Motor neuron (in vitro differentiated cells): ENCODE results near the gene FAM136A. TPM values are rescaled to one million over a fixed set of nuclear protein-coding genes. Genes with fewer than 3 reads are reported as not detected.
"Not testable (repeated sequence)": the region's sequence is repeated elsewhere in the genome, so short reads cannot be mapped to it uniquely, and the experiment has no call there.

Experiments used
- ATAC-seq, 8 experiments: fragments of 200-7000 bp; cut with Tn5 transposase; replicated peaks in 6 of 8; 2 replicates each; pipeline ENCODE4 v1.8.0; 2021; ENCODE audit warnings: mild to moderate bottlenecking in 8 of 8, moderate library complexity in 8 of 8
- H3K27ac ChIP-seq, 2 donors: fragments of 250-450 bp; sonication (Bioruptor Pico); 2 replicates each; pipeline ENCODE4 v1.9.0; 2021; ENCODE audit warnings: antibody characterized with exemption in 2 of 2, mild to moderate bottlenecking in 2 of 2, moderate library complexity in 1 of 2
- H3K4me1 ChIP-seq, 2 donors: fragments of 250-450 bp; sonication (Bioruptor Pico); replicated peaks in 1 of 2; 2 replicates each; pipeline ENCODE4 v1.6.1; 2021; ENCODE audit warnings: antibody characterized with exemption in 2 of 2, mild to moderate bottlenecking in 2 of 2, moderate library complexity in 1 of 2
- H3K4me3 ChIP-seq, 5 donors: fragments of 250-450 bp; sonication (Bioruptor Pico); 2 replicates each; pipeline ENCODE4 v1.9.0; 2021; ENCODE audit warnings: antibody characterized with exemption in 5 of 5, mild to moderate bottlenecking in 5 of 5, moderate library complexity in 4 of 5
- WGBS, 10 experiments: fragments of 450-650 bp; shearing (Covaris generic); methylation state at CpG; one replicate each; pipeline ENCODE4 v1.0.0; 2022; 5-methylcytosine and 5-hydroxymethylcytosine counted together
- in situ Hi-C, 9 experiments: fragments of 400-800 bp; cut with MboI; loops; one replicate each; pipeline ENCODE4 v1.15.0; 2021; ENCODE audit warnings: low sequenced_read_pairs in 9 of 9, low pct_unique_long_range_greater_than_20kb in 2 of 9; ENCODE audit not compliant: unreplicated experiment in 9 of 9
- total RNA-seq, 8 experiments: library from RNA; unstranded; fragments of 300-600 nt; gene quantifications; 2 replicates each; pipeline versions ENCODE4 v1.2.3 to v1.2.4, GENCODE V29; 2022

The FAM136A gene
- total RNA-seq, 8 experiments from 2014 or later = 27.7 to 77.7 (median 43.4) TPM

- 62 to 100% (median 95%) methylated on average over 1 to 4 of the region's 5 CpGs; no CpG with 5 or more reads in 2 of the 10 experiments for WGBS, 10 experiments
- in situ Hi-C loops = no loop called here
- Histone ChIP-seq H3K4me1 (no peaks in the 10 kb centered on the region), H3K27ac (no peak overlapping the region), H3K4me3 (no peak overlapping the region)
- no peak for ATAC-seq
Observed at GRCh38 chr2:70283500-70284191, 18.2 kb downstream of the FAM136A start.

GRCh38 chr2:70282439-70282838 lies 19.4 kb downstream of the FAM136A start:
- no peak overlapping the region for H3K27ac ChIP-seq
- in situ Hi-C loops = no loop called here
- 85 to 100% (median 95%) methylated on average over 3 to 5 of the region's 5 CpGs; no CpG with 5 or more reads in 1 of the 10 experiments for WGBS, 10 experiments

GRCh38 chr2:70280242-70280798 lies 21.5 kb downstream of the FAM136A start:
- H3K4me3 ChIP-seq = no peak overlapping the region
- no peak for ATAC-seq
- no peak overlapping the region for H3K27ac ChIP-seq
- 83 to 100% (median 100%) methylated on average over 1 to 2 of the region's 2 CpGs; no CpG with 5 or more reads in 1 of the 10 experiments for WGBS, 10 experiments
- in situ Hi-C loops = no loop called here
- H3K4me1 ChIP-seq = no peaks in the 10 kb centered on the region

More at GRCh38 chr2:70282439-70282838, 19.4 kb downstream of the FAM136A start:
- Histone ChIP-seq H3K4me1 (no peaks in the 10 kb centered on the region), H3K4me3 (no peak overlapping the region)
- ATAC-seq = no peak

GRCh38 chr2:70270323-70270722 lies 31.5 kb downstream of the FAM136A start:
- Histone ChIP-seq H3K4me1 (no peaks in the 10 kb centered on the region), H3K4me3 (no peak overlapping the region), H3K27ac (no peak overlapping the region)
- no peak for ATAC-seq
- in situ Hi-C loops = no loop called here
- WGBS, 10 experiments = 45 to 100% (median 92%) methylated on average over 2 to 3 of the region's 3 CpGs

- WGBS, 10 experiments = 87 to 100% (median 92%) methylated on average over 4 to 14 of the region's 18 CpGs
- H3K4me1 ChIP-seq, in situ Hi-C loops, H3K27ac ChIP-seq, ATAC-seq, H3K4me3 ChIP-seq: not testable (repeated sequence)
Observed at GRCh38 chr2:70269422-70270302, 32.2 kb downstream of the FAM136A start.

GRCh38 chr2:70266925-70267324 lies 34.9 kb downstream of the FAM136A start:
- H3K4me1 ChIP-seq, ATAC-seq, in situ Hi-C loops, H3K27ac ChIP-seq, H3K4me3 ChIP-seq: not testable (repeated sequence)
- WGBS, 10 experiments = 90% methylated on average over 2 of the region's 30 CpGs; no CpG with 5 or more reads in 9 of the 10 experiments

GRCh38 chr2:70261501-70261900 lies 40.4 kb downstream of the FAM136A start:
- 57 to 100% (median 94%) methylated on average over 1 of the region's 1 CpG; no CpG with 5 or more reads in 4 of the 10 experiments for WGBS, 10 experiments
- no peak overlapping the region for H3K4me3 ChIP-seq
- no peak overlapping the region for H3K27ac ChIP-seq

GRCh38 chr2:70258532-70258875 lies 43.4 kb downstream of the FAM136A start:
- WGBS, 10 experiments = 0 to 17% (median 8%) methylated on average over 1 to 7 of the region's 12 CpGs; no CpG with 5 or more reads in 5 of the 10 experiments
- peak; percentile 5 to 42 (median 22) for ATAC-seq
- Histone ChIP-seq H3K4me1 (peaks cover 5 to 7% of the 10 kb centered on the region in 2 donors), H3K4me3 (peak overlapping the region; percentile 53 to 84 (median 79)), H3K27ac (peak overlapping the region; percentile 85 to 86)
- in situ Hi-C loops = no loop called here

More at GRCh38 chr2:70261501-70261900, 40.4 kb downstream of the FAM136A start:
- in situ Hi-C loops = no loop called here
- peaks cover 5 to 7% of the 10 kb centered on the region in 2 donors for H3K4me1 ChIP-seq
- ATAC-seq = no peak

GRCh38 chr2:70255637-70256314 lies 46.1 kb downstream of the FAM136A start:
- ATAC-seq = no peak
- in situ Hi-C loops = no loop called here
- H3K27ac ChIP-seq = no peak overlapping the region
- H3K4me3 ChIP-seq = no peak overlapping the region
- 78 to 95% (median 93%) methylated on average over 5 to 8 of the region's 8 CpGs for WGBS, 10 experiments
- peaks cover 5 to 7% of the 10 kb centered on the region in 2 donors for H3K4me1 ChIP-seq

GRCh38 chr2:70250434-70250833 lies 51.4 kb downstream of the FAM136A start:
- Histone ChIP-seq H3K4me1 (peaks cover 0 to 6% of the 10 kb centered on the region in 2 donors), H3K27ac (no peak overlapping the region), H3K4me3 (no peak overlapping the region)
- no peak for ATAC-seq
- WGBS, 10 experiments = 86 to 100% (median 92%) methylated on average over 2 to 16 of the region's 16 CpGs; no CpG with 5 or more reads in 2 of the 10 experiments
- in situ Hi-C loops = no loop called here

GRCh38 chr2:70248181-70248847 lies 53.6 kb downstream of the FAM136A start, which contains the start of gene TIA1:
Gene TIA1, minus strand, starts transcription at chr2:70248628. Its CDS starts 198 bp downstream, at chr2:70248430.
- WGBS, 10 experiments = 0 to 3% (median 0%) methylated on average over 1 to 32 of the region's 47 CpGs; no CpG with 5 or more reads in 1 of the 10 experiments
- in situ Hi-C loops = no loop called here
- Histone ChIP-seq H3K4me1 (peaks cover 0 to 16% of the 10 kb centered on the region in 2 donors), H3K4me3 (peak within 1 kb of the TSS; percentile 55 to 70 (median 68)), H3K27ac (peak within 1 kb of the TSS; percentile 97 to 99)
- peak; percentile 93 to 98 (median 98) for ATAC-seq
